HEK293T (cell line): ENCODE results near the gene ASTN2.

Experiments
- CTCF ChIA-PET: fragments of 350-600 bp; formaldehyde crosslinking; extraction: SDS; loops from one replicate; lab custom pipeline; 2021; ENCODE audit warnings: antibody characterized with exemption, inconsistent platforms; lab: Yijun Ruan, JAX
- POLR2A ChIA-PET: fragments of 350-600 bp; formaldehyde crosslinking; extraction: SDS; loops from one replicate; lab custom pipeline; 2020; ENCODE audit warnings: antibody characterized with exemption, inconsistent platforms; lab: Yijun Ruan, JAX
- DNase-seq: peaks from one replicate; pipeline ENCODE4 v3.0.0; 2012; ENCODE audit warnings: mixed read lengths; ENCODE audit errors: extremely low spot score
- ARNT ChIP-seq: fragments of 450-650 bp; IDR thresholded peaks from 2 replicates; pipeline ENCODE4 v1.6.1; 2017; ENCODE audit warnings: mild to moderate bottlenecking
- BHLHE40 ChIP-seq: fragments of 450-650 bp; IDR thresholded peaks from 2 replicates; pipeline ENCODE4 v1.6.1; 2016; ENCODE audit warnings: mild to moderate bottlenecking, moderate library complexity, borderline replicate concordance
- CTBP1 ChIP-seq: fragments of 450-650 bp; IDR thresholded peaks from 2 replicates; pipeline ENCODE4 v1.6.1; 2016; ENCODE audit warnings: borderline replicate concordance
- ELF4 ChIP-seq: fragments of 450-650 bp; IDR thresholded peaks from 2 replicates; pipeline ENCODE4 v1.6.1; 2017; ENCODE audit warnings: antibody characterized with exemption
- FOXA1 ChIP-seq: fragments of 450-650 bp; IDR thresholded peaks from 2 replicates; pipeline ENCODE4 v1.6.1; 2016; ENCODE audit warnings: mild to moderate bottlenecking
- FOXK2 ChIP-seq: fragments of 450-650 bp; IDR thresholded peaks from 2 replicates; pipeline ENCODE4 v1.6.1; 2016; ENCODE audit warnings: mild to moderate bottlenecking
- FOXM1 ChIP-seq: fragments of 450-650 bp; IDR thresholded peaks from 2 replicates; pipeline ENCODE4 v1.6.1; 2017; ENCODE audit warnings: mild to moderate bottlenecking, borderline replicate concordance
- HDGF ChIP-seq: fragments of 450-650 bp; IDR thresholded peaks from 2 replicates; pipeline ENCODE4 v1.6.1; 2017; ENCODE audit warnings: antibody characterized with exemption, borderline replicate concordance
- L3MBTL2 ChIP-seq: fragments of 450-650 bp; conservative IDR thresholded peaks from 2 replicates; pipeline ENCODE4 v1.6.1; 2016; ENCODE audit warnings: mild to moderate bottlenecking
- LEF1 ChIP-seq: fragments of 450-650 bp; IDR thresholded peaks from 2 replicates; pipeline ENCODE4 v1.6.1; 2017; ENCODE audit warnings: mild to moderate bottlenecking, borderline replicate concordance
- NFRKB ChIP-seq: fragments of 450-650 bp; IDR thresholded peaks from 2 replicates; pipeline ENCODE4 v1.6.1; 2016; ENCODE audit warnings: mild to moderate bottlenecking, moderate library complexity
- PKNOX1 ChIP-seq: fragments of 450-650 bp; IDR thresholded peaks from 2 replicates; pipeline ENCODE4 v1.6.1; 2016
- SP1 ChIP-seq: fragments of 450-650 bp; IDR thresholded peaks from 2 replicates; pipeline ENCODE4 v1.6.1; 2017
- SUZ12 ChIP-seq: fragments of 450-650 bp; IDR thresholded peaks from 2 replicates; pipeline ENCODE4 v1.6.1; 2016; ENCODE audit warnings: mild to moderate bottlenecking
- TARDBP ChIP-seq: fragments of 450-650 bp; IDR thresholded peaks from 2 replicates; pipeline ENCODE4 v1.6.1; 2016
- ZNF384 ChIP-seq: fragments of 450-650 bp; IDR thresholded peaks from 2 replicates; pipeline ENCODE4 v1.6.1; 2016

The ASTN2 gene

GRCh38 chr9:116646661-116647514 lies 768.0 kb downstream of the ASTN2 start:
- ChIA-PET POLR2A (no interaction called here), CTCF (interaction anchor here (0.6 kb wide), 1 partner anchor 1063 kb away, joined by 3 read pairs; no protein-coding TSS in a partner anchor)
- TF ChIP-seq BHLHE40: no peak
- DNase-seq: peak; percentile 18

GRCh38 chr9:116644091-116644688 lies 770.7 kb downstream of the ASTN2 start:
- CTCF ChIA-PET: no interaction called here
- no peak for TF ChIP-seq FOXA1
- TF ChIP-seq PKNOX1: no peak
- no peak for TF ChIP-seq FOXM1
- TF ChIP-seq FOXK2: no peak
- TF ChIP-seq TARDBP: no peak
- no peak for TF ChIP-seq NFRKB
- TF ChIP-seq HDGF: no peak
- no peak for TF ChIP-seq BHLHE40
- TF ChIP-seq L3MBTL2: no peak
- TF ChIP-seq CTBP1: no peak
- TF ChIP-seq LEF1: no peak
- no peak for TF ChIP-seq SUZ12
- TF ChIP-seq ARNT: no peak
- TF ChIP-seq ZNF384: no peak
- no peak for TF ChIP-seq SP1
- no peak for TF ChIP-seq ELF4
- POLR2A ChIA-PET: no interaction called here
- DNase-seq: no peak

- no peak for TF ChIP-seq FOXA1
- no peak for TF ChIP-seq TARDBP
- no peak for TF ChIP-seq CTBP1
- TF ChIP-seq BHLHE40: no peak
- CTCF ChIA-PET: interaction anchor here (0.6 kb wide), 1 partner anchor 1047 kb away, joined by 3 read pairs; no protein-coding TSS in a partner anchor
Measured at GRCh38 chr9:116643691-116644090, 771.2 kb downstream of the ASTN2 start.

GRCh38 chr9:116641292-116642059 lies 773.4 kb downstream of the ASTN2 start:
- CTCF ChIA-PET: interaction anchor here (0.6 kb wide), 1 partner anchor 489 kb away, joined by 4 read pairs; no protein-coding TSS in a partner anchor
- no peak for TF ChIP-seq SUZ12
- POLR2A ChIA-PET: no interaction called here
- no peak for DNase-seq

More at GRCh38 chr9:116643691-116644090, 771.2 kb downstream of the ASTN2 start:
- POLR2A ChIA-PET: no interaction called here
- no peak for DNase-seq

GRCh38 chr9:116639251-116639741 lies 775.6 kb downstream of the ASTN2 start:
- ChIA-PET POLR2A (no interaction called here), CTCF (no interaction called here)
- TF ChIP-seq NFRKB (no peak), ZNF384 (no peak), SP1 (no peak), ELF4 (no peak), HDGF (no peak), FOXM1 (no peak), L3MBTL2 (no peak), BHLHE40 (no peak), LEF1 (no peak), FOXA1 (no peak), CTBP1 (no peak)
- DNase-seq: no peak

GRCh38 chr9:116635908-116636307 lies 778.9 kb downstream of the ASTN2 start:
- ChIA-PET POLR2A (no interaction called here), CTCF (no interaction called here)
- no peak for DNase-seq
- TF ChIP-seq FOXM1 (no peak), NFRKB (no peak), SP1 (no peak), FOXK2 (no peak)

GRCh38 chr9:116632990-116633838 lies 781.6 kb downstream of the ASTN2 start:
- TF ChIP-seq ZNF384: no peak
- TF ChIP-seq PKNOX1: no peak
- TF ChIP-seq HDGF: no peak
- TF ChIP-seq NFRKB: no peak
- TF ChIP-seq SUZ12: no peak
- no peak for TF ChIP-seq TARDBP
- no peak for TF ChIP-seq SP1
- no peak for TF ChIP-seq LEF1
- TF ChIP-seq FOXK2: no peak
- no peak for TF ChIP-seq CTBP1
- TF ChIP-seq L3MBTL2: no peak
- TF ChIP-seq ELF4: no peak
- CTCF ChIA-PET: no interaction called here
- DNase-seq: no peak
- POLR2A ChIA-PET: no interaction called here
